ENCODE measurements around the gene ZSWIM1. TPM values are rescaled to one million over a fixed set of nuclear protein-coding genes. Genes with fewer than 3 reads are reported as not detected.
A peak's percentile ranks its signal among the peaks of the same experiment; 100 is the strongest.

The ZSWIM1 gene
- total and polyA plus RNA-seq, 2 of the 13 experiments (the other 11 are each of a cell fraction or from before 2014, with no cell fraction given), result 9.5 to 11.7 TPM

DNA sequence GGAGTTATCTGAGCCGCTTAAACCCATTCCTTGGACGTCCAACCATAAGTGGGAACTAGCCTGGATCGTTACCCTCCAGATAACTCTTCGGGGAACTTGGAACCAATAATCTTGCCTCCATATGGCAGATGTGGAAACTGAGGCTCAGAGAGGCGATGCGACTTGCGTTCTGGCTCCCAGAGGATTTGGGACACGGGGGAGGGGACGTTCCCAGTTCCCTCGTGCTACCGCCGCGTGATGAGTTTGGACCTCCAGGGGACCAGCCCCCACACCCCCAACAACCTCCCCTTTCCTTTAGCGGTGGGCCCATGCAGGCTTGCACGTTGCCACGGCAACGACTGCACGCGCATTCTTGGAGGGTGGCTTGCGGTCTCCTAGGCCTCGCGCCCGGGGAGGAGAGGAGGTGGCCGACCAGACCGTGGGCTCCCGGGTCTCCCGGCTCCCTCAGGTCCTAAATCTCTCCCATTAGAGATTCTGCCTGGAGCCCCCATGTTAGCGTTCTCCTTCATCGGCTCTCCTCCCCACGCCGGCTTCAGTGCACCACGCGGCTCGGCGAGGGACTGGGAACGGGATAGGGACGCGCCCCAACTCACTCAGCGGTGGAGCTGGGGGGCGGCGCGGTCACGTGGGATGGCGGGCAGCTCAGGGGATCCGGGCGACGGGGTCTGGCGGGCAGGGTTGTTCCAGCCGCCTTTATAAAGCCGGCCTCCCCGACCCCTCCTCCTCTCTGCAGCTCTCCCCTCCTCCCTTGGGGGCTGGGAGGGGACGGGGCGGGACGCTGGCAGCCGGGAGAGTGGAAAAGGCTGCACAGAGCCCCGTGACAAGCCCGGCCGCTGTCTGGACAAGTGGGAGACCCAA, 30.7 kb downstream of the ZSWIM1 start, which contains the start of gene PLTP (continued):
- no peak for TF ChIP-seq IRX3 (CRISPR knock-in tag; IDR thresholded peaks at IDR 0.05; ENCODE audit: borderline replicate concordance, low read depth)
- no peak for TF ChIP-seq ZNF10 (CRISPR knock-in tag; IDR thresholded peaks at IDR 0.05; ENCODE audit: borderline replicate concordance, low read depth)
- TF ChIP-seq ZKSCAN1 (IDR thresholded peaks at IDR 0.05; ENCODE audit: low read length), result no peak
- no peak for TF ChIP-seq EHMT2 (IDR thresholded peaks at IDR 0.05; ENCODE audit: borderline replicate concordance, low read depth, low read length)
- no peak for TF ChIP-seq HDAC6 (IDR thresholded peaks at IDR 0.05; ENCODE audit: low read depth, low read length)
- no peak for TF ChIP-seq NFRKB (IDR thresholded peaks at IDR 0.05)
- peak; percentile 52; the same call in 1 of the 2 replicates for TF ChIP-seq POLR2G (IDR thresholded peaks at IDR 0.05; ENCODE audit: low read depth, low read length)
- TF ChIP-seq ATF1 (CRISPR knock-in tag; IDR thresholded peaks at IDR 0.05), result no peak
- TF ChIP-seq HMG20A (CRISPR knock-in tag; IDR thresholded peaks at IDR 0.05; ENCODE audit: borderline replicate concordance), result no peak
- 0 out of 2 replicates have a peak, but pooled peaks have one; percentile 8 for TF ChIP-seq ZBTB38 (CRISPR knock-in tag; IDR thresholded peaks at IDR 0.05)
- no peak for TF ChIP-seq ZNF337 (CRISPR knock-in tag; IDR thresholded peaks at IDR 0.05; ENCODE audit: borderline replicate concordance, low read depth)
- TF ChIP-seq HIVEP1 (CRISPR knock-in tag; IDR thresholded peaks at IDR 0.05), result peak; percentile 35; the same call in 1 of the 2 replicates
- TF ChIP-seq ETV6 (CRISPR knock-in tag; conservative IDR thresholded peaks at IDR 0.05), result no peak
- TF ChIP-seq MAF1 (CRISPR knock-in tag; IDR thresholded peaks at IDR 0.05; ENCODE audit: borderline replicate concordance), result no peak
- TF ChIP-seq GMEB1 (CRISPR knock-in tag; IDR thresholded peaks at IDR 0.05; ENCODE audit: borderline replicate concordance), result no peak
- no peak for TF ChIP-seq ZNF329 (CRISPR knock-in tag; IDR thresholded peaks at IDR 0.05; ENCODE audit: low read depth)
- TF ChIP-seq ZZZ3 (CRISPR knock-in tag; IDR thresholded peaks at IDR 0.05; ENCODE audit: borderline replicate concordance), result peak; percentile 90
- TF ChIP-seq, protein P1, sequence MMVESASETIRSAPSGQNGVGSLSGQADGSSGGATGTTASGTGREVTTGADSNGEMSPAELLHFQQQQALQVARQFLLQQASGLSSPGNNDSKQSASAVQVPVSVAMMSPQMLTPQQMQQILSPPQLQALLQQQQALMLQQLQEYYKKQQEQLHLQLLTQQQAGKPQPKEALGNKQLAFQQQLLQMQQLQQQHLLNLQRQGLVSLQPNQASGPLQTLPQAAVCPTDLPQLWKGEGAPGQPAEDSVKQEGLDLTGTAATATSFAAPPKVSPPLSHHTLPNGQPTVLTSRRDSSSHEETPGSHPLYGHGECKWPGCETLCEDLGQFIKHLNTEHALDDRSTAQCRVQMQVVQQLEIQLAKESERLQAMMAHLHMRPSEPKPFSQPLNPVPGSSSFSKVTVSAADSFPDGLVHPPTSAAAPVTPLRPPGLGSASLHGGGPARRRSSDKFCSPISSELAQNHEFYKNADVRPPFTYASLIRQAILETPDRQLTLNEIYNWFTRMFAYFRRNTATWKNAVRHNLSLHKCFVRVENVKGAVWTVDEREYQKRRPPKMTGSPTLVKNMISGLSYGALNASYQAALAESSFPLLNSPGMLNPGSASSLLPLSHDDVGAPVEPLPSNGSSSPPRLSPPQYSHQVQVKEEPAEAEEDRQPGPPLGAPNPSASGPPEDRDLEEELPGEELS (CRISPR knock-in tag; IDR thresholded peaks at IDR 0.05), result no peak
- TF ChIP-seq REPIN1 (CRISPR knock-in tag; IDR thresholded peaks at IDR 0.05; ENCODE audit: borderline replicate concordance, low read depth), result no peak
- TF ChIP-seq PTBP1 (IDR thresholded peaks at IDR 0.05; ENCODE audit: low read depth, low read length, poor library complexity, severe bottlenecking), result peak; percentile 83
- TF ChIP-seq POGZ (CRISPR knock-in tag; IDR thresholded peaks at IDR 0.05), result no peak; the same call in 1 of the 2 replicates
- TF ChIP-seq HOMEZ (CRISPR knock-in tag; IDR thresholded peaks at IDR 0.05; ENCODE audit: low read depth), result no peak
- TF ChIP-seq NRL (CRISPR knock-in tag; IDR thresholded peaks at IDR 0.05; ENCODE audit: borderline replicate concordance), result no peak
- no peak for TF ChIP-seq SNRNP70 (IDR thresholded peaks at IDR 0.05; ENCODE audit: low read depth, low read length)
- TF ChIP-seq KLF12 (CRISPR knock-in tag; IDR thresholded peaks at IDR 0.05; ENCODE audit: borderline replicate concordance), result no peak
- TF ChIP-seq ZNF121 (CRISPR knock-in tag; IDR thresholded peaks at IDR 0.05), result no peak
